NCI-H146 (cell line): Measurements from ENCODE around the gene RRP9.
"Not testable (repeated sequence)": the region's sequence is repeated elsewhere in the genome, so short reads cannot be mapped to it uniquely, and the experiment has no call there.

Experiments used
- DNase-seq: peaks from one replicate; lab custom pipeline; 2025; lab: John Stamatoyannopoulos, UW

Gene RRP9

GRCh38 chr3:51938780-51939425 is 2.8 kb downstream of the RRP9 start:
- no peak for DNase-seq

DNA sequence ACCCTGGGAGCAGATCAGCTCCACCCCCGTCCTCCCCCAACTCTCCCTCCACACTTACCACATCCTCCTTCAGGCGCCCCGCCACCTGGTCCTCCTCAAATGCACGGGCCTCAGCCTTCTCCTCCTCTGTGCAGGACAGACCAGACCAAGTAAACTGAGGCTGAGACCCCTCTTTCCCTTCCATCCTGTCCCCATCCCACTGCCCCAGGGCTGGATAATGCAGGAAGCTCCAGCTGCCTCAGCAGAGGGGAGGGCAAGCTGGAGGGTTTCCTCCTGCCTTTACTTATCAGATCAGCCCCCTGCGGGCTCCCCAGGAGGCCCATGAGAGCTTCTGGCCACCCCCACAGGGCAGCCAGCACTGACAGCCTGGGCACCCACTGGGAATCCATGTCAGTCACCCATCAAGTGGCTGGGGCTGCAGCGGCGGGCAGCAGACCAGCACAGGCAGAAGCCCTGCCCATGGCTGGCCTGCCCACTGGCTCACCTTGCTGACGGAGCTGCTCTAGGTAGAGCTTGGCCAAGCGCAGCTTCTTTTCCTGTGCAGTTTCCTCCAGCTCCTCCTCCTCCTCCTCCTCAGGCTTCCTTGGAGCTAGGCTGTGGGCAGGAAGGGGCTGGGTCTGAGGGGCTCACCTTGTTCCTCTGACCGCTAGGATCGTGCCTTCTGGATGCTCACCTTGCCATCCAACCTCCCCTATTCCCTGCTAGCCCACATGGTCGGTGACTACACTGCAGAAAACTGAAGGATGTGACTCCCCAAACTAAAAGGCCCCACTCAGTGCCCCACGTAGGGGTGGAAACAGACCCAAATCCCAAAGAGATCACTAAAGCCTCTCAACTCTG is 3.9 kb downstream of the RRP9 start:
- no peak for DNase-seq

- DNase-seq, result no peak
Measured at GRCh38 chr3:51937014-51937413, 4.7 kb downstream of the RRP9 start.

DNA sequence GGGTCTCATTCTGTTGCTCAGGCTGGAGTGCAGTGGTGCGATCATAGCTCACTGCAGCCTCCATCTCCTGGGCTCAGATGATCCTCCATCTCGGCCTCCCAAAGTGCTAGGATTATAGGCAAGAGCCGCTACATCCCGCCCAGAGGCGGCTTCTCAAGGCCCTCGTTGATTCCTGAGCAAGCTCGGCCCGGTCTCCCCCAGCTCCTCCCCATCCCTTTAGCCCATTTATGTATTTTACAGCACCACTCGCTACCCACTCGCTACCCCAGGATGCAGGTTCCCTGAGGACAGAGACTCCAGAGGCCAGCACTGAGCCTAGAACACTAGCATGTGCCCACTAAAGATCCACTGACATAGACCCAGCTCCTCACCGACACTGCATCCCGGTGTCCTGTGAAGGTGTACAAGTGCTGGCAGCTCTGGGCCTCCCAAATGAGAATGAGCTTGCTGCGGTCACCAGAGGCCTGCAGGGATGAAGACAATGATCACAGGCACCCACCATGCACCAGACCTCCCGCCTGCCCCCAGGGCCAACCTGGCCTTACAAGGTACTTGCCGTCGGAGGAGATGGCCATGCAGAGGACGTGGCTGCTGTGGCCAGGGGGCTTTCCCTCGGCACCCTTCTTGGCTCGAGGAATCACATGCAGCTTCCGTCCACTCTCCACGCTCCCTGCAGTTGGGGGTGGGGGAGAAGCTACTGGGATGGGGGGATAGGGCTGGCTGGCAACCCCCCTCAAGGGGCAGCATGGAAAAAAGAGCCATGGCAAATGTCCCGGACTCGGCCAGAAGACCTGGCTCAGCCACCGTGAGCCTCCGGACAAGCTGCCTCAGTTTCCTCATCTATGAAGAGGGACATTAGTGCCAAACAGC is 5.6 kb downstream of the RRP9 start:
- no peak for DNase-seq

GRCh38 chr3:51934991-51935885 is 6.5 kb downstream of the RRP9 start:
- no peak for DNase-seq

GRCh38 chr3:51934139-51934850 is 7.4 kb downstream of the RRP9 start:
- no peak for DNase-seq

- DNase-seq, result no peak
Measured at GRCh38 chr3:51933471-51934138, 8.1 kb downstream of the RRP9 start.

GRCh38 chr3:51932471-51933370 is 9.0 kb downstream of the RRP9 start:
- DNase-seq, result no peak

GRCh38 chr3:51931756-51932155 is 9.9 kb downstream of the RRP9 start:
- DNase-seq, result no peak

- no peak for DNase-seq
Measured at GRCh38 chr3:51930439-51930838, 11.3 kb downstream of the RRP9 start.

GRCh38 chr3:51929420-51930003 is 12.2 kb downstream of the RRP9 start:
- no peak for DNase-seq

- DNase-seq, result not testable (repeated sequence)
Measured at GRCh38 chr3:51928981-51929380, 12.7 kb downstream of the RRP9 start.

GRCh38 chr3:51928438-51928837 is 13.3 kb downstream of the RRP9 start:
- no peak for DNase-seq

- no peak for DNase-seq
Measured at GRCh38 chr3:51927061-51927977, 14.4 kb downstream of the RRP9 start.

DNA sequence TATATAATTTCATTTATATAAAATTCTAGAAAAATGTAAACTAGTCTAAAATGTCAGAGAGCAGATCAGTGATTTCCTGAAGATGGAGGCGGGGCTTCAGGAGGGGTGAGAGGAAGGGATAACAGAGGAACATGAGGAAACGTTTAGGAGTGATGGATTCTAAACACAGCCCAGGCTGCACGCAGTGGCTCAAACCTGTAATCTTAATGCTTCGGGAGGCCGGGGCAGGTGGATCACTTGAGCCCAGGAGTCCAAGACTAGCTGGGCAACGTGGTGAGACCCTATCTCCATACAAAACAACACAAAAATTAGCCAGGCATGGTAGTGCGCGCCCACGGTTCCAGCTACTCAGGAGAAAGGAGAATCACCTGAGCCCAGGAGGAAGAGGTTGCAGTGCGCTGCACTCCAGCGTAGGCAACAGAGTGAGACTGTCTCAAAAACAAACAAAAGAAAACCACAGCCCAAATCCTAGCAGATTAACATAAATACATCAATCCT is 20.6 kb downstream of the RRP9 start:
- DNase-seq, result no peak

GRCh38 chr3:51916418-51916817 is 25.3 kb downstream of the RRP9 start:
- no peak for DNase-seq

DNA sequence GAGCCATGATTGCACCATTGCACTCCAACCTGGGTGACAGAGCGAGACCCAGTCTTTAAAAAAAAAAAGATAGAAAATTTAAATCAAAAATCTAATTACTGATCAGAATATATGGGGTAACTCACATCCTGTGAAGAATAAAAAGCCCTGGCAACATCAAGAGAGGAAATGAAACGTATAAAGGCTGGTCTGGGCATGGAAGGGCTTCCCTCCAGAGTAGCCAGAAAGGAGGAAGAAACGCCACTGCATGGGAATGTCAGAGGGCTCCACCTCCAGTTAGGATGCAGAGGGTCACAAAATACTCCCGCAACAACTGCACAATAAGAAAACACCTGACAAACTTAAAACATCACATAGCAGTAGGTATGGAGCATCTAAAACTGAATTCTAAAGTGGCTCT is 33.7 kb downstream of the RRP9 start:
- no peak for DNase-seq
